GM12878 (cell line): ENCODE measurements around the gene ROBO4. TPM values are rescaled to one million over a fixed set of nuclear protein-coding genes. Genes with fewer than 3 reads are reported as not detected.

Source experiments
- ATAC-seq: fragments of 200-7000 bp; cut with Tn5 transposase; 3 replicates; pipeline ENCODE4 v1.9.1; 2020; ENCODE audit warnings: mild to moderate bottlenecking, moderate library complexity
- BruUV-seq: library from RNA; stranded (reverse); fragments of 400-500 nt; replicated peaks from 2 replicates; lab custom pipeline; 2021; lab: Mats Ljungman, UMichigan
- CTCF ChIA-PET: fragments of 300-600 bp; sonication (Branson Sonifier 250); formaldehyde crosslinking; extraction: SDS; loops from one replicate; lab custom pipeline; 2021; ENCODE audit warnings: inconsistent platforms; lab: Yijun Ruan, JAX
- POLR2A ChIA-PET: fragments of 350-600 bp; formaldehyde crosslinking; extraction: SDS; loops from one replicate; lab custom pipeline; 2021; ENCODE audit warnings: inconsistent platforms; lab: Charles Lee
- RAD21 ChIA-PET: fragments of 300-600 bp; sonication (Branson Sonifier 250); formaldehyde crosslinking; loops from one replicate; lab custom pipeline; 2023; ENCODE audit warnings: antibody characterized with exemption; ENCODE audit not compliant: unreplicated experiment; lab: Charles Lee
- SMC1A ChIA-PET: fragments of 300-600 bp; sonication (Branson Sonifier 250); formaldehyde crosslinking; loops from one replicate; lab custom pipeline; 2023; ENCODE audit not compliant: unreplicated experiment, uncharacterized antibody; lab: Charles Lee
- DNase-seq: peaks from one replicate; pipeline ENCODE4 v3.0.0-alpha.2; 2011; ENCODE audit warnings: low read depth, low spot score
- FAIRE-seq: peaks from 3 replicates; lab custom pipeline; 2011; peaks lifted over from hg19 to GRCh38; lab: Jason Lieb, UNC
- H2AFZ ChIP-seq: 2 replicates; pipeline ENCODE4 v1.6.0; 2011; ENCODE audit warnings: low read depth, low read length, control low read depth; ENCODE audit not compliant: control insufficient read depth
- H3K27ac ChIP-seq: 2 replicates; pipeline ENCODE4 v1.5.1; 2011; ENCODE audit warnings: control low read depth; ENCODE audit not compliant: control insufficient read depth, insufficient read depth
- H3K27me3 ChIP-seq, 2 experiments: replicated peaks in 1 of 2; 2 replicates each; pipeline versions ENCODE4 v1.6.0 to v1.6.1; 2011; ENCODE audit warnings: low read length in 1 of 2; ENCODE audit not compliant: control insufficient read depth in 2 of 2, insufficient read depth in 2 of 2
- H3K36me3 ChIP-seq, 2 experiments: 2 replicates each; pipeline ENCODE4 v1.5.1; 2011; ENCODE audit warnings: low read length in 1 of 2; ENCODE audit not compliant: control insufficient read depth in 2 of 2, insufficient read depth in 2 of 2
- H3K4me1 ChIP-seq: 2 replicates; pipeline ENCODE4 v1.6.1; 2011; ENCODE audit warnings: mild to moderate bottlenecking, low read length, moderate library complexity, mixed read lengths; ENCODE audit not compliant: control insufficient read depth, insufficient read depth
- H3K4me2 ChIP-seq: 2 replicates; pipeline ENCODE4 v1.6.0; 2011; ENCODE audit warnings: control low read depth; ENCODE audit not compliant: control insufficient read depth, insufficient read depth
- H3K4me3 ChIP-seq: fragments of 200-600 bp; sonication (generic); 2 replicates; pipeline ENCODE4 v1.5.1; 2016
- H3K79me2 ChIP-seq: 2 replicates; pipeline ENCODE4 v1.6.0; 2011; ENCODE audit warnings: low read length; ENCODE audit not compliant: control insufficient read depth, insufficient read depth
- H3K9ac ChIP-seq: 2 replicates; pipeline ENCODE4 v1.8.0; 2011; ENCODE audit warnings: low read length, control low read depth, mixed read lengths; ENCODE audit not compliant: control insufficient read depth, insufficient read depth
- H3K9me3 ChIP-seq: replicated peaks from 3 replicates; pipeline ENCODE4 v1.5.1; 2011; ENCODE audit warnings: mild to moderate bottlenecking, low read length; ENCODE audit not compliant: control insufficient read depth, insufficient read depth
- H4K20me1 ChIP-seq: 2 replicates; pipeline ENCODE4 v1.6.0; 2011; ENCODE audit not compliant: control insufficient read depth, insufficient read depth
- CTCF ChIP-seq, 3 experiments: IDR thresholded peaks in 2 of 3; conservative IDR thresholded peaks in 1 of 3; 2 replicates each; pipeline ENCODE4 v1.5.1; 2011; ENCODE audit warnings: low read depth in 3 of 3, low read length in 3 of 3, mild to moderate bottlenecking in 3 of 3, control low read depth in 2 of 3, moderate library complexity in 2 of 3, inconsistent platforms in 1 of 3, mixed read lengths in 1 of 3; ENCODE audit not compliant: control insufficient read depth in 2 of 3, insufficient read depth in 1 of 3; ENCODE audit errors: extremely low read depth in 1 of 3
- HSF1 ChIP-seq: fragments of 150-350 bp; IDR thresholded peaks from 2 replicates; pipeline ENCODE4 v1.6.1; 2014; ENCODE audit warnings: mild to moderate bottlenecking, low read depth, low read length
- KAT2A ChIP-seq: conservative IDR thresholded peaks from 2 replicates; pipeline ENCODE4 v1.6.1; 2011; ENCODE audit warnings: low read depth, low read length; ENCODE audit not compliant: control insufficient read depth
- NFIC ChIP-seq: IDR thresholded peaks from 2 replicates; pipeline ENCODE4 v1.6.1; 2012; ENCODE audit warnings: low read depth, mild to moderate bottlenecking, inconsistent platforms, low read length, moderate library complexity
- NR2C2 ChIP-seq: IDR thresholded peaks from 2 replicates; pipeline ENCODE4 v1.6.1; 2011; ENCODE audit warnings: borderline replicate concordance, low read depth; ENCODE audit not compliant: control insufficient read depth, insufficient read length
- PBX3 ChIP-seq: IDR thresholded peaks from 2 replicates; pipeline ENCODE4 v1.6.1; 2011; ENCODE audit warnings: mild to moderate bottlenecking, low read depth, low read length, moderate library complexity; ENCODE audit not compliant: insufficient replicate concordance
- RFX5 ChIP-seq: IDR thresholded peaks from 2 replicates; pipeline ENCODE4 v1.6.1; 2011; ENCODE audit warnings: low read depth, low read length, improper control_type of control experiment
- SMAD1 ChIP-seq: fragments of 450-650 bp; IDR thresholded peaks from 2 replicates; pipeline ENCODE4 v1.6.1; 2018; ENCODE audit warnings: mild to moderate bottlenecking, low read depth; ENCODE audit not compliant: partially characterized antibody
- SMAD5 ChIP-seq: IDR thresholded peaks from 2 replicates; pipeline ENCODE4 v1.6.1; 2016; ENCODE audit warnings: antibody characterized with exemption, low read depth
- USF2 ChIP-seq: IDR thresholded peaks from 2 replicates; pipeline ENCODE4 v1.6.1; 2011; ENCODE audit warnings: low read depth, low read length, improper control_type of control experiment, borderline replicate concordance
- ZBED1 ChIP-seq: IDR thresholded peaks from 2 replicates; pipeline ENCODE4 v1.6.1; 2016; ENCODE audit warnings: borderline replicate concordance
- ZBTB40 ChIP-seq: fragments of 450-650 bp; IDR thresholded peaks from 2 replicates; pipeline ENCODE4 v1.6.1; 2016; ENCODE audit warnings: mild to moderate bottlenecking, moderate library complexity, borderline replicate concordance
- ZNF207 ChIP-seq: fragments of 450-650 bp; IDR thresholded peaks from 2 replicates; pipeline ENCODE4 v1.6.1; 2014; ENCODE audit warnings: antibody characterized with exemption, mild to moderate bottlenecking, borderline replicate concordance
- WGBS: methylation state at CpG from one replicate; pipeline ENCODE4 v1.1.6; 2016; ENCODE audit warnings: low lambda C conversion rate; ENCODE audit not compliant: insufficient replicate concordance, insufficient coverage; ENCODE audit errors: missing lambda C conversion rate; 5-methylcytosine and 5-hydroxymethylcytosine counted together
- in situ Hi-C: fragments of 300-500 bp; cut with MboI; formaldehyde crosslinking; loops from 9 replicates; pipeline ENCODE4 v1.14.3; 2018; ENCODE audit warnings: mixed read lengths
- intact Hi-C: fragments of 100-400 bp; cut with micrococcal nuclease; formaldehyde crosslinking; loops from one replicate; pipeline ENCODE4 v1.14.2; 2022; ENCODE audit not compliant: unreplicated experiment
- polyA plus RNA-seq, 11 experiments: library from polyadenylated mRNA; depleted of rRNA in 4 of 11; unstranded in 6 of 11; stranded (reverse) in 5 of 11; fragments of >200 nt; fragmentation: Nextera tagmentation in 4 of 11; fragmentation: Illumina TruSeq in 1 of 11; extraction: Ambion mirVana in 4 of 11; extraction: Trizol in 1 of 11; gene quantifications; 1 replicate in 1 of 11; 2 replicates in 10 of 11; pipeline versions ENCODE4 v1.2.1 to v1.2.3, GENCODE V29; 2011 to 2016; ENCODE audit warnings: inconsistent platforms in 2 of 11, missing spikeins in 2 of 11, low read depth in 1 of 11
- total RNA-seq, 4 experiments: library from RNA; depleted of rRNA in 3 of 4; stranded (reverse); fragments of >200 nt in 3 of 4; fragmentation: Illumina TruSeq in 1 of 4; extraction: Trizol in 1 of 4; gene quantifications; 2 replicates each; pipeline versions ENCODE4 v1.2.1 to v1.2.3, GENCODE V29; 2013 to 2021

ROBO4 gene
- total and polyA plus RNA-seq, 10 of the 15 experiments (the other 5 are each of a cell fraction or from before 2014, with no cell fraction given): not detected

GRCh38 chr11:124919898-124920297 is 22.2 kb upstream of the ROBO4 start:
- Histone ChIP-seq H3K27me3 (peaks cover 0 to 2% of the 10 kb centered on the region in 2 experiments; a peak in 1 of 4 replicates), H4K20me1 (no peaks in the 10 kb centered on the region), H3K79me2 (no peaks in the 10 kb centered on the region), H3K27ac (no peak overlapping the region), H3K4me3 (no peak overlapping the region), H3K9me3 (no peaks in the 10 kb centered on the region), H3K4me1 (no peaks in the 10 kb centered on the region), H3K36me3 (no peaks in the 10 kb centered on the region), H3K4me2 (no peak overlapping the region), H3K9ac (no peak overlapping the region), H2AFZ (no peak overlapping the region)
- no TSS peak for BruUV-seq
- CTCF ChIA-PET: no interaction called here
- ATAC-seq (no peak), FAIRE-seq (no peak), DNase-seq (no peak)
- 32% methylated on average over 2 of the region's 2 CpGs for WGBS
- no peak for TF ChIP-seq ZBTB40
- TF ChIP-seq RFX5: no peak
- TF ChIP-seq USF2: no peak
- TF ChIP-seq KAT2A: no peak
- TF ChIP-seq ZBED1: no peak
- TF ChIP-seq PBX3: no peak
- no peak for TF ChIP-seq HSF1
- TF ChIP-seq NR2C2: no peak
- no peak for TF ChIP-seq SMAD5
- no peak for TF ChIP-seq ZNF207
- no peak for TF ChIP-seq CTCF (IDR thresholded peaks at IDR 0.05 in 2 of 3, conservative IDR thresholded peaks at IDR 0.05 in 1 of 3; ENCODE audit: control insufficient read depth in 2 of 3, extremely low read depth in 1 of 3, insufficient read depth in 1 of 3, low read depth in 3 of 3, low read length in 3 of 3)
- TF ChIP-seq NFIC: no peak
- no peak for TF ChIP-seq SMAD1
- POLR2A ChIA-PET: no interaction called here
- intact Hi-C loops (no loop called here), in situ Hi-C loops (no loop called here)
- RAD21 ChIA-PET: no interaction called here
- SMC1A ChIA-PET: interaction anchor here (0.6 kb wide), 1 partner anchor 154 kb away, joined by 3 read pairs; no protein-coding TSS in a partner anchor
